Skeletal muscle satellite cell (primary cell): ENCODE measurements around the gene TMEM17.
A peak's percentile ranks its signal among the peaks of the same experiment; 100 is the strongest.

ENCODE experiments used
- H3K27me3 ChIP-seq: 2 replicates; pipeline ENCODE4 v1.7.0; 2013; ENCODE audit warnings: low read length; ENCODE audit not compliant: control insufficient read depth, insufficient read depth
- H3K36me3 ChIP-seq: 2 replicates; pipeline ENCODE4 v1.7.0; 2013; ENCODE audit warnings: mild to moderate bottlenecking, control low read depth, low read length; ENCODE audit not compliant: insufficient read depth
- H3K4me1 ChIP-seq: 2 replicates; pipeline ENCODE4 v1.7.0; 2013; ENCODE audit warnings: low read length; ENCODE audit not compliant: control insufficient read depth, insufficient read depth
- H3K4me2 ChIP-seq: 2 replicates; pipeline ENCODE4 v1.7.0; 2013; ENCODE audit warnings: mild to moderate bottlenecking, low read length
- H3K4me3 ChIP-seq: 2 replicates; pipeline ENCODE4 v1.7.0; 2013; ENCODE audit warnings: low read length
- H3K9ac ChIP-seq: 2 replicates; pipeline ENCODE4 v1.7.0; 2013; ENCODE audit warnings: mild to moderate bottlenecking, low read depth, low read length, moderate library complexity
- H3K9me3 ChIP-seq: replicated peaks from 2 replicates; pipeline ENCODE4 v1.7.0; 2013; ENCODE audit warnings: mild to moderate bottlenecking, control low read depth, low read length

TMEM17 gene

GRCh38 chr2:62469114-62469513 lies 36.9 kb downstream of the TMEM17 start:
- no peak overlapping the region for H3K4me3 ChIP-seq
- H3K9ac ChIP-seq, result no peak overlapping the region
- H3K27me3 ChIP-seq, result no peaks in the 10 kb centered on the region
- H3K4me1 ChIP-seq, result peaks cover 14% of the 10 kb centered on the region
- H3K9me3 ChIP-seq, result no peaks in the 10 kb centered on the region
- H3K36me3 ChIP-seq, result no peaks in the 10 kb centered on the region
- H3K4me2 ChIP-seq, result no peak overlapping the region

GRCh38 chr2:62467475-62468321 lies 38.3 kb downstream of the TMEM17 start:
- Histone ChIP-seq H3K4me3 (no peak overlapping the region), H3K36me3 (no peaks in the 10 kb centered on the region), H3K9me3 (no peaks in the 10 kb centered on the region), H3K9ac (no peak overlapping the region), H3K27me3 (no peaks in the 10 kb centered on the region), H3K4me2 (peak overlapping the region; percentile 7), H3K4me1 (peaks cover 14% of the 10 kb centered on the region)

DNA sequence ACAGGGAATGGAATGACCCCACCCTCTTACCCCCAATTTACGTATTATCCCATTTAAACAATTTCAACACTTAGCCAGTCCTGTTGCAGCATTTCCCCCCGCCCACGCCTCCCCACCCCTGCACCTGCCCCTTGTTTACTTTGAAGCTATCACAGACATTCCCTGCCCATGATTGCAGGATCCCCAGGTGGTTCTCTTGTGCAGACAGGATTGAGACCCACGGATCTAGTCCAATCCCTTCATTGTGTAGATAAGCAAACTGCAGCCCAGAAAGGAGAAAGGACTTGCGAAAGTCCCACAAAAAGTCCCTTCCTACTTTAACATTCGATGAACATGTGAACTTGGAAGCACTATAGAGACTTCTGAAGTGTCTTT lies 38.9 kb downstream of the TMEM17 start:
- Histone ChIP-seq H3K4me3 (no peak overlapping the region), H3K9me3 (no peaks in the 10 kb centered on the region), H3K27me3 (no peaks in the 10 kb centered on the region), H3K36me3 (no peaks in the 10 kb centered on the region), H3K4me1 (peaks cover 12% of the 10 kb centered on the region), H3K4me2 (no peak overlapping the region), H3K9ac (no peak overlapping the region)

- no peak overlapping the region for H3K9ac ChIP-seq
- peaks cover 12% of the 10 kb centered on the region for H3K4me1 ChIP-seq
- no peak overlapping the region for H3K4me3 ChIP-seq
- H3K36me3 ChIP-seq, result no peaks in the 10 kb centered on the region
- no peaks in the 10 kb centered on the region for H3K27me3 ChIP-seq
- no peaks in the 10 kb centered on the region for H3K9me3 ChIP-seq
- no peak overlapping the region for H3K4me2 ChIP-seq
Measured at GRCh38 chr2:62466503-62466854, 39.5 kb downstream of the TMEM17 start.

DNA sequence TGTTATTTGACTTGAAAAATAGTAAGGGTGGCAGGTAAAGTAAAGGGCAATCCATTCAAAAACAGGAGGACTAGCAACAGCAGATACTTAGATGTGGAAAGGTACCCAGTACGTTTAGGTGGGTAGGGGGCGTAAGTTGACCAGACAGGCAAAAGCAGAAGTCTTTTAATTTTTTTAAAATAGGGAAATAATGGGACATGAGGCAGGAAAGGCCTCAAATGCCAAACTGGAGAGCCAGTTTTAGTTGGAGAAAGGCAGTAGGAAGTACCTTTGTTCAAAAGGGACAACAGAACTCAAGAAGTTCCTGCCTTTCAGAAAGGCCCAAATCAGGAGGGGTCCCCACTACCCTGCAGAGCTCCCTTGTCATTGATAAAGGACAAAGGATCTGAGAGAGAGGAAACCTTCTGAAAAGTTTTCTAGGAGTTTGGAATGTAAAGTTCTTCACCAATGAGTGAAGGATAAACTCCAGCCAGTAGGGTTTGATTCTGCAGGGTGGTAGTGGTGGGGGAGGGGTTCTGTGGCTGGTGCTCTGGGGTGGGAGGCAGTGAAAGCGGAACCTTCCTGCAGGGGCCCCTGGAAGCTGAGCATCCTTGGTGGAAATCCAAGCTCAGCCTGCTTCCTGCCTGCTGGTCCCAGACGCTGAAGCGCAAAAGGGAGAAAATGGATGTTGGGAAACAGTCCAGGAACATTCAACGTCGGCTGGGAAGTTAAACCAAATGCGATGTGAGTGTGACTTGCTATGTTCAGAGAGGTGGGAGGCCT lies 40.1 kb downstream of the TMEM17 start:
- Histone ChIP-seq H3K9me3 (no peaks in the 10 kb centered on the region), H3K9ac (no peak overlapping the region), H3K36me3 (no peaks in the 10 kb centered on the region), H3K4me2 (no peak overlapping the region), H3K4me1 (peaks cover 12% of the 10 kb centered on the region), H3K27me3 (no peaks in the 10 kb centered on the region), H3K4me3 (no peak overlapping the region)

DNA sequence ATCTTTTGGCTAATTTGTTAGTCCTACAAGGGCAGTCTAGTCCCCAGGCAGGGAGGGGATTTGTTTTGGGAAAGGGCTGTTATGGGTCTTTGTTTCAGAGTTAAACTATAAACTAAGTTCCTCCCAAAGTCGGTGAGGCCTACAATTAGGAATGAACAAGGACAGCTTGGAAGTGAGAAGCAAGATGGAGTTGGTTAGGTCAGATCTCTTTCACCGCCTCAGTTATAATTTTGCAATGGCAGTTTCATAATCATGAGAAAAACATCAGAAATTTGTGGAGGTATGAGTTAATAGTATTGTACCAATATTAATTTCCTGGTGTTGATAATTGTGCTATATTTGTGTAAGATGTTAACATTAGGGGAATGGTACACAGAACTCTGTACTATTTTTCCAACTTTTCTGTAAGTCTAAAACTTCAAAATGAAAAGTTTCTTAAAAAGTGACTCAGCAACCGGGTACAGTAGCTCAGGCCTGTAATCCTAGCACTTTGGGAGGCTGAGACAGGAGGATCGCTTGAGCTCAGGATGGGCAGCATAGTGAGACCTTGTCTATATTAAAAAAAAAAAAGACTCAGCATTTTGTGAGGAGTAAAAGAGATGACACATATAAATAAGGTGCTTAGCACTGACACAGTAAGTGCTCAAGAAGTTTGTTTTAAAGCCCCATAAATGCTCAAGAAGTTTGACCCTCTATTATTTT lies 40.8 kb downstream of the TMEM17 start:
- Histone ChIP-seq H3K36me3 (no peaks in the 10 kb centered on the region), H3K4me2 (no peak overlapping the region), H3K27me3 (no peaks in the 10 kb centered on the region), H3K4me1 (peaks cover 12% of the 10 kb centered on the region), H3K9ac (no peak overlapping the region), H3K4me3 (no peak overlapping the region), H3K9me3 (no peaks in the 10 kb centered on the region)

DNA sequence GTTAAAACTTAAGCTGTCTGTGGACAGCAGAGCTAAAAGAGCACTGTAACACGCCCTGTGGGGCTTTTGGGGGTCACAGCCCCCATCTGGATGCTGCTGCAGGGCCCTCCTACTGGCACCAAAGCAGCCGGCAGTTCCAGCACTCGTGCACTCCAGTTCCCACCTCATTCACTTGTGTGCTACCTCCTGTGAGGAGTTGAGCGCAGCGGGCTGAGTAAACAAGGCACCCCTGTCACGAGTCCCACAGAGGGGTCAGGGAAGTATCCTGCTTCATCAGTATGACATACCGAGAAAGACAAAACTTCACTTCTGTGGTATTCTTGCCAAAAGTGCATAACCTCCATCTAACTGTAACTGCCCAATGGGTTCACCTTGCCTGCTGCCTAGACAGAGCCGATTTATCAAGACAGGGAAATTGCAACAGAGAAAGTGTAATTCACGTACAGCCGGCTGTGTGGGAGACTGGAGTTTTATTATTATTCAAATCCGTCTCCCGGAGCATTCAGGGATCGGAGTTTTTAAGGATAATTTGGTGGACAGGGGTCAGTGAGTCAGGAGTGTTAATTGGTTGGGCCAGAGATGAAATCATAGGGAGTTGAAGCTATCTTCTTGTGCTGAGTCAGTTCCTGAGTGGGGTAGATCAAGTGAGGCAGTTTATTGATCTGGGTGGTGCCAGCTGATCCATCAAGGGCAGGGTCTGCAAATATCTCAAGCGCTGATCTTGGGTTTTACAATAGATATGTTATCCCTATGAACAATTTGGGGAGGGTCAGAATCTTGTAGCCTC lies 41.6 kb downstream of the TMEM17 start:
- no peaks in the 10 kb centered on the region for H3K36me3 ChIP-seq
- H3K9me3 ChIP-seq, result no peaks in the 10 kb centered on the region
- no peak overlapping the region for H3K4me2 ChIP-seq
- peaks cover 12% of the 10 kb centered on the region for H3K4me1 ChIP-seq
- no peak overlapping the region for H3K9ac ChIP-seq
- H3K27me3 ChIP-seq, result no peaks in the 10 kb centered on the region
- no peak overlapping the region for H3K4me3 ChIP-seq

DNA sequence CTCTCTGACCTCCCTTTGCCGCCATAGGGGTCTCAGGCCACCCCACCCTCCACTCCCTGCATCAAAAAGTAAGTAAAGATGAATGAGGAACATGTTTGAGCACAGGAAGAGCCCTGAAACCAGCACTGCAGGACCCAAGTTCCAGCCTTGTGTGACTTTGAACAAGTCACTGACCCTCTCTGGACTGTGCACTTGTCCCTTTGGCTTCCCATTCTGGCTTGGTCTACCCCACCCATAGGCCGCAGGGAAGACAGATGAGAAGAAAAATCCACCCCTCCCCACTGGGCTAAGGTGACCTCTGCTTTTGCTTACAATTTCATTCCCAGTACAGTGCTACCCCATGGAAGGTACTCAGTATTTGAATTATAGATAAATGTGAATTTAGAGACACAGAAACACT lies 43.8 kb downstream of the TMEM17 start:
- H3K27me3 ChIP-seq, result no peaks in the 10 kb centered on the region
- H3K4me3 ChIP-seq, result no peak overlapping the region
- H3K4me2 ChIP-seq, result no peak overlapping the region
- H3K36me3 ChIP-seq, result no peaks in the 10 kb centered on the region
- no peaks in the 10 kb centered on the region for H3K9me3 ChIP-seq
- H3K9ac ChIP-seq, result no peak overlapping the region
- H3K4me1 ChIP-seq, result peaks cover 5% of the 10 kb centered on the region

- Histone ChIP-seq H3K4me3 (no peak overlapping the region), H3K4me2 (no peak overlapping the region), H3K9me3 (no peaks in the 10 kb centered on the region), H3K4me1 (peaks cover 7% of the 10 kb centered on the region), H3K36me3 (no peaks in the 10 kb centered on the region), H3K9ac (no peak overlapping the region), H3K27me3 (no peaks in the 10 kb centered on the region)
Measured at GRCh38 chr2:62461707-62462106, 44.3 kb downstream of the TMEM17 start.

DNA sequence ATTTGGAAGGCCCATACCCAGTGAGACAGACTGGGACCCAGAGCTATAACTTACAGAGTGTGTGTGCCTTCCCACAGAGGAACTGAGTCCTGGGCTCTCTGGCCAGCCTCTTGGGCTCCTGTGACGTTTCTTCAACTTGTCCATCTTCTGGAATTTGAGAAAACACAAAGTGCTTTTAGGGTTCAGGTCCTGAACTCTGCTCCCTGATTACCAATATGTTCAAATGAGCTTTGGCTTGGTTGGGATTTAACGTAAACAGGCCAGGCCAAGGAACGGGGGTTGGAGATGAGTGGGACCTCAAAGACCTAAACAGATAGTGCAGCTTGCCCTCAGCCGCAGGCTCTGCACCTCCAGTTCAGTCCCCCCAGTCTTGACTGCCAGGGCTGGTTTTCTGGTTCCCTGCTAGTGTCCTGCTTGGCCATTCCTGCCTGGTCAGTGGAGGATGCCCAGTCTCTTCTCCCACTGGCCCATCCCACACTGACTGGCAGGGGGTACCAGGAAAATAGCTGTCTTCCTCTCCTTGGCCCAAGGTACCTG lies 44.9 kb downstream of the TMEM17 start:
- Histone ChIP-seq H3K36me3 (no peaks in the 10 kb centered on the region), H3K9me3 (no peaks in the 10 kb centered on the region), H3K4me1 (peaks cover 10% of the 10 kb centered on the region), H3K27me3 (no peaks in the 10 kb centered on the region), H3K9ac (no peak overlapping the region), H3K4me2 (no peak overlapping the region), H3K4me3 (no peak overlapping the region)

- H3K4me3 ChIP-seq, result no peak overlapping the region
- no peak overlapping the region for H3K4me2 ChIP-seq
- no peaks in the 10 kb centered on the region for H3K9me3 ChIP-seq
- H3K36me3 ChIP-seq, result no peaks in the 10 kb centered on the region
- H3K27me3 ChIP-seq, result no peaks in the 10 kb centered on the region
- H3K9ac ChIP-seq, result no peak overlapping the region
- peaks cover 10% of the 10 kb centered on the region for H3K4me1 ChIP-seq
Measured at GRCh38 chr2:62460175-62460574, 45.8 kb downstream of the TMEM17 start.
